Hepatocyte (in vitro differentiated cells): ENCODE measurements around the gene RBM38.

ENCODE experiments used
- EZH2 ChIP-seq: fragments of 200-600 bp; sonication (generic); IDR thresholded peaks from 2 replicates; pipeline ENCODE4 v1.6.1; 2016; ENCODE audit warnings: antibody characterized with exemption, mild to moderate bottlenecking, borderline replicate concordance
- EZH2phosphoT487 ChIP-seq: fragments of 200-600 bp; sonication (generic); IDR thresholded peaks from one replicate; pipeline ENCODE4 v1.6.1; 2018; ENCODE audit warnings: antibody characterized with exemption, mild to moderate bottlenecking, low read depth, moderate library complexity; ENCODE audit not compliant: unreplicated experiment, severe bottlenecking
- TF ChIP-seq, protein P1 (sequence below): fragments of 200-600 bp; sonication (generic); IDR thresholded peaks from 2 replicates; pipeline ENCODE4 v1.5.1; 2016; ENCODE audit warnings: antibody characterized with exemption, mild to moderate bottlenecking; ENCODE audit not compliant: poor library complexity

DNA sequence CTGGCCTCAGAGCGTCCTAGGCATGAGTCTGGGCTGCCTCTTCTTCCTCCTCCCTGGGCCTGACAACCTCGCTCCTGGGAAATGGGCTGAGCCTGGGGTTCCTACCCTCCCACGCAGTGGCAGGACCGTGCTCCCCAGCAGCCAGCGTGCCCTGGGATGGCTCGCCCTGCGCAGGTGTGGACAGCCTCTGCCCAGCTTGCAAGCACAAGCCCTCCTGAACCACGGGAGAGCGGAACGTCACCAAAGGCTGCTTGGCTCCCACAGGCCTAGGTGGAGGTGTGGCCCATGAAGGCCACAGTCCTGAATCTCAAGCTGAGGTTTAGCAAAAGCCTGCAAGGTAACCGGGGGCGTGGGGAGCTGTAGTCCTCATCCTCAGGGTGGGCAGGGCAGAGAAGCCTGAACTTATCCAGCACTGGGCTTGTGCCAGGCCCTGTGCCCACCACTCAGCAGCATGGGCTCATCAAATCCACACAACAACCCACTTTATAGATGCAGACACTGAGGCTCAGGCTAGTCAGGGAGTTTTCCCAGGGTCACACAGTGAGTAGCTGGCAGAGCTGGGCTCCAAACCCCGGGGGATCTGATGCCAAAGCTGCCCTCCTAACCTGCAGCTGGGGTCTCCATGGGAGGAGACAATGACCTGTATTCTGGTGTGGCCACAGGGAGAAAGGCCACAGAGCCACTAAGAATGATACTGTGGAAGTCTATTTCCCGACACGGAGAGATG lies 25.3 kb downstream of the RBM38 start:
- TF ChIP-seq, protein P1, sequence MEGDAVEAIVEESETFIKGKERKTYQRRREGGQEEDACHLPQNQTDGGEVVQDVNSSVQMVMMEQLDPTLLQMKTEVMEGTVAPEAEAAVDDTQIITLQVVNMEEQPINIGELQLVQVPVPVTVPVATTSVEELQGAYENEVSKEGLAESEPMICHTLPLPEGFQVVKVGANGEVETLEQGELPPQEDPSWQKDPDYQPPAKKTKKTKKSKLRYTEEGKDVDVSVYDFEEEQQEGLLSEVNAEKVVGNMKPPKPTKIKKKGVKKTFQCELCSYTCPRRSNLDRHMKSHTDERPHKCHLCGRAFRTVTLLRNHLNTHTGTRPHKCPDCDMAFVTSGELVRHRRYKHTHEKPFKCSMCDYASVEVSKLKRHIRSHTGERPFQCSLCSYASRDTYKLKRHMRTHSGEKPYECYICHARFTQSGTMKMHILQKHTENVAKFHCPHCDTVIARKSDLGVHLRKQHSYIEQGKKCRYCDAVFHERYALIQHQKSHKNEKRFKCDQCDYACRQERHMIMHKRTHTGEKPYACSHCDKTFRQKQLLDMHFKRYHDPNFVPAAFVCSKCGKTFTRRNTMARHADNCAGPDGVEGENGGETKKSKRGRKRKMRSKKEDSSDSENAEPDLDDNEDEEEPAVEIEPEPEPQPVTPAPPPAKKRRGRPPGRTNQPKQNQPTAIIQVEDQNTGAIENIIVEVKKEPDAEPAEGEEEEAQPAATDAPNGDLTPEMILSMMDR, result no peak
- no peak for TF ChIP-seq EZH2phosphoT487
- no peak for TF ChIP-seq EZH2
